ENCODE data around the gene LRRC28. TPM values are rescaled to one million over a fixed set of nuclear protein-coding genes. Genes with fewer than 3 reads are reported as not detected.

LRRC28 gene
- total RNA-seq, 1 experiment from 2014 or later, result 24.8 TPM

DNA sequence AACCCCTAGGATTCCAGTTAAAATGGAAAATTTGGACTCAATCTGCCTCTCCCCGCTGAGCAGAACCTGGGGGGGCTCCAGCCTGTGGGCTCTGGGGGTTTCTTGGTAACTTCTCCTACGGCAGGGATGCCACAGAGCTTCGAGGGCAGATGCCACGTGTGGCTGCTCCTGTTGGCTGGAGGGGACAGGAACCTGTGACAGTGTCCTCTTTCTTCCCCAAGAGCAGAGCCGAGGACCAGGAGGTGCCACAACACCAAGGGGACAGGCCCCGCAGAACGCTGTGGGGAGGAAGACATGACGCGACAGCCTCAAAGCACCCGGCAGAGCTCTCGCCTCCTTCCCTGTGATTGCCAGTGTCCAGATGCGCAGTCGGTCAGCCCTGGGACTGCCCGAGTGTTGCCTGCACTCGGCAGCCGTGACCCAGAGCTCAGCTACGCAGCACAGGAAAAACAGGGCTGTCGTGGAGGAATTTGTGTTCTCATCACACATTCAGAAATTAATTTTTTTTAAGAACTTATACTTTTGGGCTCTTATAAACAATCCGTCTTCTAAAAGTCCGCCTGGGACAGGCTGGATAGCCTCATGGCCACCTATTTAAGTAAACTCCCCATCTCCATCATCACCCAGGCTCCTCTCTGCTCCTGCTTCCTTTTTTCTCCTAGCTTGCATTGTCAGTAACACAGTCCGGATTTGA, 182.6 kb downstream of the LRRC28 start:
- Histone ChIP-seq H3K36me3 (no peaks in the 10 kb centered on the region), H3K9me3 (replicated peaks) (no peaks in the 10 kb centered on the region), H3K27me3 (replicated peaks) (no peaks in the 10 kb centered on the region), H3K4me1 (replicated peaks) (0 out of 2 replicates have a peak, but pooled peaks cover 3% of the 10 kb centered on the region), H3K4me3 (no peak overlapping the region), H3K27ac (no peak overlapping the region)
- no peak for DNase-seq (ENCODE audit: low read depth in 1 of 2, low spot score in 2 of 2)

DNA sequence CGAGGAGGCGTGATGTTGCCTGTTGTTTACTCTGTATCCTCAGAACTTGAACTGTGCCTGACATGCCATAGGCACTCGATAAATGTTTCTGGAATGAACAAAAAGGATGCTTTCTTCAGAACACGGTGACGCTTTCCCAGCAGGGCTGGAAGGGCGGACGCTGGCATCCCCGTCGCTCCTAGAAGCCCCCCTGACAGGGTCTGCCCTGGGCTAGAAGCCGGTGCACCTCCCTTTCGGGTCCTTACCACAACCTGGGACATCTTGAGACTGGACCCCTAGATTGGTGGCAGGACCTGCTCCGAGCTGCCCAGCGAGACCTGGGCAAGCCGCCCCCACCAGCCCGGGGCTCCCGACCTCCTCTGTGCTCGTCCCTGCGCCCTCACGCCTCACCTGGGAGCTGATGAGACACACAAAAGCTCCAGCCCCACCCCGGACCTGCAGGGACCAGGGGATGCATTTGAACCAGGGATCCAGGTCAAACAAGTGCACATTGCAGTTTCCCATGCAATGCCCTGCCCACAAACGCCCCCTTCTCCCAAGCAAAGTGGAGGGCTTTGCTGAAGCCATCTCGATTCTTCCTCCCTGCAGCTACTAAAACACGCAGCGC, 183.3 kb downstream of the LRRC28 start:
- Histone ChIP-seq H3K4me1 (replicated peaks) (0 out of 2 replicates have a peak, but pooled peaks cover 3% of the 10 kb centered on the region), H3K27ac (no peak overlapping the region), H3K9me3 (replicated peaks) (no peaks in the 10 kb centered on the region), H3K27me3 (replicated peaks) (no peaks in the 10 kb centered on the region), H3K36me3 (no peaks in the 10 kb centered on the region), H3K4me3 (no peak overlapping the region)
- DNase-seq (ENCODE audit: low read depth in 1 of 2, low spot score in 2 of 2), result no peak

DNA sequence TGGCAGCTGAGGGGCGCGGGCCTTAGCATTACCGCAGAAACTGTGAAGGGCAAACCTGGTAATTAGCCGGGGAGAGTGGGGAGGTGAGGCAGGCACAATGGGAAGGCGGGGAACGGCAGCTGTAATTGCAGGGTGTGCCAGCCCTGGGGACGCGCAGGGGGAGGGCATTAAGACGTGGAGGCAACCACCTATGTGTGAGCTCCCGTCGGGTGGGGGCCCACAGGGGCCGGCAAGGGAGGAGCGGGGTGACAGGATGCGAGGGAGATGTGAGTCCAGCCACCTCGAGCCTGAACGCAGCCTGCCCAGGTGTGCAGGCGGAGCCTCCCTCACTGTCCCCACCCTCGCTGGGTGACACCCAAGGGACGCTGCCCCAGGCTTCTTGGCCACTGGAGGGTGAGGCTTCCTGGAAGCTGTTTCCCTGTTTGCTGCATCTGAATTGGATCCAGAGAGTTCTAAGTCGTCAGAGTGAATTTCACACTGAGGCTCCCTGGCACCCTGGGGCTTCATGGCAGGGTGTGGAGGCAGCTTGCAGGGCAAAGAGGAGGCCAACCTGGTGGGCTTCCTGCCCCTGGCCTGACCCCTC, 183.9 kb downstream of the LRRC28 start:
- DNase-seq (ENCODE audit: low read depth in 1 of 2, low spot score in 2 of 2), result peak in 1 of 2 experiments; percentile 29
- Histone ChIP-seq H3K4me3 (no peak overlapping the region), H3K36me3 (no peaks in the 10 kb centered on the region), H3K27me3 (replicated peaks) (no peaks in the 10 kb centered on the region), H3K4me1 (replicated peaks) (0 out of 2 replicates have a peak, but pooled peaks cover 3% of the 10 kb centered on the region), H3K9me3 (replicated peaks) (no peaks in the 10 kb centered on the region), H3K27ac (no peak overlapping the region)

DNA sequence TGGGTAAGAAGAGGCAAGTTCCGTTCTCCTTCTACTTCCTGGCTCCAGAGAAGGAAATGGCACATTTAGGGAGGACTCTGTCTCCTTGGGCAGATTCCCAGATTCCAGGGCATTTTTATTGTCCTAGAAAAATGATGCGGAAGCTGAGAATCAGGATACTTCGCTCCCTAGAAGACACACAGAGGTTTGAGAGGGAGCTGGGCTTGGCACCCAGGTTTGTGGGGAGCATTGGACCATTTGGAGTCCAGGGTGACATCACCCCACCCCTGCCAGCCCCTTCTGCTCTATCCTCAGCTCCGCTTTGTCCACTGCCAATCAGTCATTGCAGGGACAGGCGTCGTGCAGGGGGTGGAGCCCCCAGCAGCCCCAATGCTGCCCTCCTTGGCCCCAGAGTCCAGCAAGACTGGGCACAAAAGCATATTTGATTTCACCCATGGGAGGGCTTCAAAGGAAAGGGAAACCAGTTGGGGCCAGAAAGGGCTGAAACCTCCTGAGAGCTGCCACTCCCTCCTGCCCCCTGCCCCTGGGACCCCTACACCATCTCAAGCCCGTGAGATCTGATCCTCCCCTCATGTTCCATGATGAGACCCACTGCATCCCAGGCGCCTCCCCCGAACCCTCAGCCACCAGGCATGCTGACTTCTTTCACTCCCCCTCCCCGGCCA, 184.7 kb downstream of the LRRC28 start:
- H3K4me3 ChIP-seq, result no peak overlapping the region
- no peak overlapping the region for H3K27ac ChIP-seq
- DNase-seq (ENCODE audit: low read depth in 1 of 2, low spot score in 2 of 2), result peak in 1 of 2 experiments; percentile 24
- no peaks in the 10 kb centered on the region for H3K36me3 ChIP-seq
- 0 out of 2 replicates have a peak, but pooled peaks cover 3% of the 10 kb centered on the region for H3K4me1 ChIP-seq (replicated peaks)
- H3K27me3 ChIP-seq (replicated peaks), result no peaks in the 10 kb centered on the region
- no peaks in the 10 kb centered on the region for H3K9me3 ChIP-seq (replicated peaks)

DNA sequence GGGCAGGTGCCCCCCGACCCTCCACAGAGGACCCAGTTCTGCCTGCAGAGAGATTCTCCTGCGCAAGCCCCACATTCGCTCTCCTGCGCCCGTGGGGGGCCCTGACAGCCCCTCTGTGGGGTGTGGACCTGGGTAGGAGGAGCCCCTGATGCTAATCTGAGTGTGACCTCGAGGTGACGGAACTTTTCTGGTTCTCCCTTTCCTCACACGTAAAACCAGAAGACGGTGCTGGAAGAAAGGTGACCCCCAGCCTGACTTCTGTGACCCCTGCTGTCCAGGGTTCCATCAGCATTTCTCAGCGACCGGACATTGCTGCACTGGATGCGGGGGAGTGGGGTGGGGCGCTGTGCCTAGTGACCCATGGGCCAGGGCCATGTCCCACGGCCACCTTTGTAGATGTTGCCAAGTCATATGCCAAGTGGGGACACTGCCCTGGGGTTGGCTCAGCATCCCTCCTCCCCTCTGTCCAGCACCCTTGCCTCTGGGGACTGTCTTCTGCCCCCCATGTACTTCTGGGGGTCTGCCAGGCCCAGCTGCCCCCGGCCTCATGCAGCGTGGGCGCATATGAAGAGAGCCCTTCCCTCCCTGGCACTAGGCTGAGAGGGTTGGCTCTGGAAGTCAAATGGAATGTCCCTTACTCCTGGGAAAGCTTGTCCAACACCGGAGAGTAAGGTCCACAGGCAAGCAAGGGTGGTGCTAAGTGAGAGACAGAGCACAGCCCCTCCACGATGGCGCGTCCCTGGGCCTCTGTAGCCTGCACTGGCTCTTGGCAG, 185.4 kb downstream of the LRRC28 start:
- Histone ChIP-seq H3K36me3 (no peaks in the 10 kb centered on the region), H3K9me3 (replicated peaks) (no peaks in the 10 kb centered on the region), H3K27ac (no peak overlapping the region), H3K4me1 (replicated peaks) (peaks cover 4% of the 10 kb centered on the region), H3K4me3 (no peak overlapping the region), H3K27me3 (replicated peaks) (no peaks in the 10 kb centered on the region)
- DNase-seq (ENCODE audit: low read depth in 1 of 2, low spot score in 2 of 2), result no peak

DNA sequence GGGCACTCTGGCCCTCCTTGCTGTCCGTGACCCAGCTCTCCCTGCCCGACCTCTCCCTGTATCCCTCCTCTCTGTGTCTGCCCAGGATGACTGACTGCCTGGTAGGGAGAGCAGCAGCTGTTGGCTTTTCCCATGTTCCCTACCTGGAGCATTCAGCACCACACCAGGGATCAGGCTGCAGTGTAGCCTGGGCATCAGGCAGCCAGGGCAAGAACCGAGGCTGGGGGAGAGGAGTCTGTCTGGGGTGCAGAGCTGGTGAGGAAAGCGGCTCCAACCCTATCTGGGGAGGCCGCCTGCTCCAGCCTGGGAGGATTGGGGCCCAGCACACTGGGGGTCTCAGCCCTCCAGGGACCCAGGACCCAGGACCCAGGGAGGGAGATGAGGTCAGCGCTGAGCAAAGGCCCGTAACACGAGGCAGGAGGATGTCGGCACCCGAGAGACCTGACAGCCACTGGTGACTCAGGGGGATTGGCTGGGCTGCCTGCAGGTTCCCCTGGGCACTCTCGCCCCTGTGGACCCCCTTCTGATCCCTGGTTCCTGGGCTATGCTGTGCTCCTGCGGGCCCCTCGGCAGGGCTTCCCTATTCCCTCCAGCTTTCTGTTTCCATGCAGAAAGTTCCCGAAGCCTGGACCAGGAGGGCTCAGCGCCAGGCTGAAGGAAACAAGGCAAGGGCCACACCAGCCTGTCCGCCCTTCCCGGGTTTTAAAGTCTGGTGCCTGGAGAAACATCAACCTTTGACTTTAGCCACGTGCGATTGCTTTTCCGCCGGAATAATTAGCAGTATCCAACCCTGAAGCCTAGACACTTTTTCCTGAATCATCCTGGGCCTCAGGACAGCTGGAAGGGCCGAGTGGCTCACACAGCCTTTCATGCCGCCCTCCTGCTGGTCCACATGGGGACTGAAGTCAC, 186.3 kb downstream of the LRRC28 start:
- Histone ChIP-seq H3K4me1 (replicated peaks) (peaks cover 12% of the 10 kb centered on the region), H3K27me3 (replicated peaks) (no peaks in the 10 kb centered on the region), H3K4me3 (no peak overlapping the region), H3K36me3 (no peaks in the 10 kb centered on the region), H3K9me3 (replicated peaks) (no peaks in the 10 kb centered on the region), H3K27ac (no peak overlapping the region)
- no peak for DNase-seq (ENCODE audit: low read depth in 1 of 2, low spot score in 2 of 2)

DNA sequence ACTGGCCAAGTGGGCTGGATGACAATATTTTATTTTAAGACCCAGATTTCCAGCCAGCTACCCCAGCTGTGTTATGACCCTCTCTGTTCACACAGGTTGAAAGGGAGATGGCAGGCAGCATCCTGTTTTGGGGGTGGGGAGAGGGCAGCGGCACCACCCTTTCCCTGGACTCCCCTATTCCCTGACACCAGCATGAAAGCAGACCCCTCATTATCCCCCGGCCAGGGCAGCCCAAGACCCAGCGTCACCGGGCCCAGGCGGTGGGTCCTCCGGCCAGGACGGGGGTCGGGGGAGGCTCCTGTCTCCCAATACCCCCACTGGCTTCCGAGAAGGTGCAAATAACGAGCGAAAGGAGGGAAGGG, 186.9 kb downstream of the LRRC28 start:
- Histone ChIP-seq H3K36me3 (no peaks in the 10 kb centered on the region), H3K27ac (no peak overlapping the region), H3K9me3 (replicated peaks) (no peaks in the 10 kb centered on the region), H3K4me1 (replicated peaks) (peaks cover 19% of the 10 kb centered on the region), H3K4me3 (no peak overlapping the region), H3K27me3 (replicated peaks) (no peaks in the 10 kb centered on the region)
- DNase-seq (ENCODE audit: low read depth in 1 of 2, low spot score in 2 of 2), result peak in 1 of 2 experiments; percentile 21

DNA sequence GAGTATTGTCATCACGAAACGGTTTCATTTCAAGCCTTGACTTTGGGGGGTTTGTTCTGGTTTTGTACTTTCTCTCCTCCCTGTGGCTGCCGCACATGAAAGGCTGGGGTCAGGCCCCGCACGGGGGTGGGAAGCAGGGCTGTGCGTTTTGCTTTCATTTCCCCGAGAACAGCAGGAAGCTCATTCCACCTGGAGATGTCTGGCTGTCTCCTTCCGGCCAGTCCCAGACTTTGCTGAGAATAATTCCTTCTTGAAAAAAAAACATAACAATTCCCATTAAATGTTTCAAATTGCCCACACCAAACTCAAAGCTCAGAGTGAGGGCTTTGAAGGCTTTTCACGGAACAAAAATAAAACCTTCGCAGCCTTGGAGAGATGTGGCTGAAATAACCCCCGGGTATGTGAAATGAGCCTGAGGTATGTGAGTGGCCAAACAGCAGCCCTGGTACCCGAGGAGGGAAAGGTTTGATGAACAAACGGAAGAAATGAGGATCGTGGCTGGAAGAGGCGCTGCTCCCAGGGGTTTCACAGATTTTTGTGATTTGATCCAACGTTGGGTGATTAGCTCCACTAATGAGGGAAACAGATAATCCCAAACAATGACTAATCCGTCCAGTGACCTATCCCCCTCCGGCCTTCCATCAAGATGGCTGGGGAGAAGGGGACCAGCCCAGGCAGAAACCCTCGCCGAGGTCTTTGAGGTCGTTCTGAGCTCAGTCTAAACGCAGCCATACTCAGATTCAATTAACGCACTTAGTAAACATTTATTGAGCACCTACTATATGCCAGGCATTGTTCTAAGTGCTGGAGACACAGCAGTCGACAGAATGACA, 187.6 kb downstream of the LRRC28 start:
- Histone ChIP-seq H3K27ac (no peak overlapping the region), H3K4me3 (no peak overlapping the region), H3K4me1 (replicated peaks) (peaks cover 19% of the 10 kb centered on the region), H3K27me3 (replicated peaks) (no peaks in the 10 kb centered on the region), H3K36me3 (no peaks in the 10 kb centered on the region), H3K9me3 (replicated peaks) (no peaks in the 10 kb centered on the region)
- peak in 1 of 2 experiments; percentile 37 for DNase-seq (ENCODE audit: low read depth in 1 of 2, low spot score in 2 of 2)

DNA sequence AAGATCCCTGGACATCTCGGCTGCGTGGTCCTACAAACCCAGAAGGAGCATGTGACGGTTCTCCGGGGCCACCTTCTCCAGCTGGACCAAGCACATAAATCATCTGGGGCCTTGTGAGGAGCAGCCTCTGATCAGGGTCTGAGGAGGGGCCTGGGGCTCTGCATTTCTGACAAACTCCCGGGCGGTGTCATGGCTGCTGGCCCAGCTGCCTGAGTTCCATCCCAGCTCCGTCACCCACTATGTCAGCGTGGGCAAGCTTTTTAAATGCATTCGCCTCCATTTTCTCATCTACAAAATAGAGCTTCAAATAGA, 188.2 kb downstream of the LRRC28 start:
- Histone ChIP-seq H3K36me3 (no peaks in the 10 kb centered on the region), H3K4me1 (replicated peaks) (peaks cover 19% of the 10 kb centered on the region), H3K27ac (no peak overlapping the region), H3K4me3 (no peak overlapping the region), H3K27me3 (replicated peaks) (no peaks in the 10 kb centered on the region), H3K9me3 (replicated peaks) (no peaks in the 10 kb centered on the region)
- DNase-seq (ENCODE audit: low read depth in 1 of 2, low spot score in 2 of 2), result peak in 1 of 2 experiments; percentile 21

DNA sequence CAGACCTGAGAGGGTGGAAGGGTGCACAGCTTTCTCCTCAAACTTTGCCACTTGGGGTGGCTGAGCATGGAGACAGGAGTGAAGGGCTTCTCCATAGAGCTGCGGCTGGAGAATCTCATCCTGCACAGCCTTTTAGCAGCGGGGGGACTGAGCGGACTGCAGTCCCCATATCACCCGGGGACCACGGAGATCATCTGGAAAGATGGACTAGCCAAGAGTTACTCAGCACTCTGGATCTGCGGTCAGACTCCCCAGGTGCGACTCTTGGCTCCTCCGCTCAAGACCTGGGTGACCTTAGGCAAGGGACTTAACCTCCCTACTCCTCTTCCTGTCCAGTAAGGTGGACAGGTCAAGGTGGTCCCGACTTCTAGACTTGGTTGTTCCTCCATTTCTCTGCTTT, 188.7 kb downstream of the LRRC28 start:
- H3K9me3 ChIP-seq (replicated peaks), result no peaks in the 10 kb centered on the region
- H3K4me3 ChIP-seq, result no peak overlapping the region
- H3K4me1 ChIP-seq (replicated peaks), result peaks cover 19% of the 10 kb centered on the region
- no peak for DNase-seq (ENCODE audit: low read depth in 1 of 2, low spot score in 2 of 2)
- H3K27me3 ChIP-seq (replicated peaks), result no peaks in the 10 kb centered on the region
- H3K27ac ChIP-seq, result no peak overlapping the region
- no peaks in the 10 kb centered on the region for H3K36me3 ChIP-seq
